K562 (cell line): ENCODE measurements around the gene LRRTM2. TPM values are rescaled to one million over a fixed set of nuclear protein-coding genes. Genes with fewer than 3 reads are reported as not detected.

Source experiments
- ATAC-seq: fragments of 200-7000 bp; cut with Tn5 transposase; 3 replicates; pipeline ENCODE4 v1.9.1; 2020; ENCODE audit warnings: moderate library complexity
- BruUV-seq: library from RNA; stranded (reverse); fragments of 400-500 nt; replicated peaks from 2 replicates; lab custom pipeline; 2021; lab: Mats Ljungman, UMichigan
- CTCF ChIA-PET: fragments of 300-600 bp; formaldehyde crosslinking; extraction: SDS; loops from one replicate; lab custom pipeline; 2021; ENCODE audit warnings: low intra/inter-chr PET ratio; lab: Yijun Ruan, JAX
- POLR2A ChIA-PET: fragments of 300-600, 350-650 bp; sonication (Branson Sonifier 250); formaldehyde crosslinking; extraction: SDS; loops from one replicate; lab custom pipeline; 2021; ENCODE audit warnings: antibody characterized with exemption, inconsistent platforms; lab: Yijun Ruan, JAX
- DNase-seq, 4 experiments: peaks; one replicate each; pipeline versions ENCODE4 v3.0.0 to v3.0.0-alpha.2; 2011 to 2018; ENCODE audit warnings: low spot score in 3 of 4, mixed read lengths in 3 of 4; ENCODE audit errors: extremely low read depth in 1 of 4
- FAIRE-seq: peaks from 2 replicates; lab custom pipeline; 2011; peaks lifted over from hg19 to GRCh38; lab: Jason Lieb, UNC
- H2AFZ ChIP-seq: 2 replicates; pipeline ENCODE4 v1.6.0; 2011; ENCODE audit warnings: low read depth, low read length, control low read depth, inconsistent platforms
- H3K27ac ChIP-seq: fragments of 200-600 bp; 3 replicates; pipeline ENCODE4 v1.8.0; 2011; ENCODE audit warnings: low read depth, mild to moderate bottlenecking, control low read depth, inconsistent platforms, low read length, moderate library complexity, mixed read lengths; ENCODE audit errors: extremely low read depth
- H3K27me3 ChIP-seq, 2 experiments: fragments of 300-600 bp in 1 of 2; 2 replicates in 1 of 2; 3 replicates in 1 of 2; pipeline versions ENCODE4 v1.6.0 to v1.8.0; 2011; ENCODE audit warnings: inconsistent platforms in 2 of 2, low read length in 2 of 2, mild to moderate bottlenecking in 1 of 2, mixed read lengths in 1 of 2, moderate library complexity in 1 of 2; ENCODE audit not compliant: control insufficient read depth in 2 of 2, insufficient read depth in 2 of 2
- H3K36me3 ChIP-seq: fragments of 300-600 bp; 3 replicates; pipeline ENCODE4 v1.8.0; 2011; ENCODE audit warnings: mild to moderate bottlenecking, low read length, inconsistent platforms; ENCODE audit not compliant: control insufficient read depth, insufficient read depth
- H3K4me1 ChIP-seq, 2 experiments: fragments of 200-600 bp in 1 of 2; replicated peaks in 1 of 2; 2 replicates in 1 of 2; 3 replicates in 1 of 2; pipeline versions ENCODE4 v1.5.1 to v1.8.0; 2011; ENCODE audit warnings: inconsistent platforms in 2 of 2, low read length in 2 of 2, mild to moderate bottlenecking in 1 of 2, mixed read lengths in 1 of 2, moderate library complexity in 1 of 2; ENCODE audit not compliant: control insufficient read depth in 2 of 2, insufficient read depth in 2 of 2
- H3K4me2 ChIP-seq: 2 replicates; pipeline ENCODE4 v1.6.1; 2011; ENCODE audit warnings: low read length, control low read depth, inconsistent platforms, mixed read lengths; ENCODE audit not compliant: insufficient read depth
- H3K4me3 ChIP-seq: fragments of 200-600 bp; sonication (generic), shearing (Covaris generic); 2 replicates; pipeline ENCODE4 v1.5.1; 2016; ENCODE audit warnings: control low read depth, inconsistent platforms
- H3K79me2 ChIP-seq: fragments of 200-600 bp; 3 replicates; pipeline ENCODE4 v1.8.0; 2011; ENCODE audit warnings: low read length, inconsistent platforms; ENCODE audit not compliant: control insufficient read depth, insufficient read depth
- H3K9ac ChIP-seq, 2 experiments: 2 replicates each; pipeline versions ENCODE4 v1.6.0 to v1.6.1; 2011; ENCODE audit warnings: low read depth in 2 of 2, low read length in 2 of 2, control low read depth in 1 of 2, inconsistent platforms in 1 of 2, mild to moderate bottlenecking in 1 of 2, mixed read lengths in 1 of 2; ENCODE audit not compliant: insufficient read depth in 1 of 2
- H3K9me1 ChIP-seq: one replicate; pipeline ENCODE4 v1.6.0; 2011; ENCODE audit warnings: inconsistent platforms, mild to moderate bottlenecking, low read length, moderate library complexity; ENCODE audit not compliant: control insufficient read depth, insufficient read depth
- H3K9me3 ChIP-seq: replicated peaks from 2 replicates; pipeline ENCODE4 v1.5.1; 2011; ENCODE audit warnings: low read depth, low read length, inconsistent platforms; ENCODE audit not compliant: control insufficient read depth, insufficient read depth
- H4K20me1 ChIP-seq: replicated peaks from 2 replicates; pipeline ENCODE4 v1.6.1; 2011; ENCODE audit warnings: low read length, inconsistent platforms, mixed read lengths; ENCODE audit not compliant: control insufficient read depth, insufficient read depth
- ARID2 ChIP-seq: fragments of 450-650 bp; IDR thresholded peaks from 2 replicates; pipeline ENCODE4 v1.6.1; 2017; ENCODE audit warnings: antibody characterized with exemption, mild to moderate bottlenecking
- EWSR1 ChIP-seq: fragments of 450-650 bp; IDR thresholded peaks from 2 replicates; pipeline ENCODE4 v1.6.1; 2018; ENCODE audit warnings: borderline replicate concordance, mild to moderate bottlenecking, low read depth, moderate library complexity; ENCODE audit not compliant: partially characterized antibody
- HIVEP1 ChIP-seq: fragments of 250-450 bp; sonication (Bioruptor Pico); IDR thresholded peaks from 2 replicates; pipeline ENCODE4 v1.4.0; 2020; ENCODE audit warnings: mild to moderate bottlenecking
- NUFIP1 ChIP-seq: fragments of 450-650 bp; IDR thresholded peaks from 2 replicates; pipeline ENCODE4 v1.6.1; 2018; ENCODE audit not compliant: partially characterized antibody
- PTBP1 ChIP-seq: fragments of 200-400 bp; formaldehyde crosslinking; IDR thresholded peaks from 2 replicates; pipeline ENCODE4 v1.6.1; 2017; ENCODE audit warnings: low read depth, low read length
- RNF2 ChIP-seq: sonication (generic); IDR thresholded peaks from 2 replicates; pipeline ENCODE4 v1.6.1; 2016
- SP1 ChIP-seq: sonication (generic); formaldehyde crosslinking; IDR thresholded peaks from 2 replicates; pipeline ENCODE4 v1.8.1; 2022; ENCODE audit warnings: mild to moderate bottlenecking, missing genetic modification reagents
- ZNF133 ChIP-seq: fragments of 250-450 bp; sonication (Bioruptor Pico); IDR thresholded peaks from 2 replicates; pipeline ENCODE4 v1.4.0; 2020; ENCODE audit warnings: mild to moderate bottlenecking
- ZNF311 ChIP-seq: fragments of 250-450 bp; sonication (Bioruptor Pico); IDR thresholded peaks from 2 replicates; pipeline ENCODE4 v1.4.0; 2020; ENCODE audit warnings: mild to moderate bottlenecking, moderate library complexity
- ZNF695 ChIP-seq: fragments of 450-650 bp; formaldehyde crosslinking; IDR thresholded peaks from 2 replicates; pipeline ENCODE4 v1.4.0; 2020; ENCODE audit warnings: mild to moderate bottlenecking, moderate library complexity
- ZNF77 ChIP-seq: fragments of 250-450 bp; sonication (Bioruptor Pico); IDR thresholded peaks from 2 replicates; pipeline ENCODE4 v1.5.0; 2020
- WGBS: fragments of 100-300 bp; shearing (Covaris generic); methylation state at CpG from one replicate; pipeline ENCODE4 v1.1.6; 2016; ENCODE audit warnings: low coverage, mixed read lengths; ENCODE audit not compliant: insufficient coverage; ENCODE audit errors: missing lambda C conversion rate; 5-methylcytosine and 5-hydroxymethylcytosine counted together
- in situ Hi-C: fragments of 300-500 bp; cut with MboI; formaldehyde crosslinking; loops from 4 replicates; pipeline ENCODE4 v1.15.0; 2018; ENCODE audit warnings: inconsistent platforms, mixed read lengths
- intact Hi-C: fragments of 100-400 bp; cut with micrococcal nuclease; formaldehyde crosslinking; loops from 2 replicates; pipeline ENCODE4 v1.14.2; 2022
- polyA plus RNA-seq, 8 experiments: library from polyadenylated mRNA; depleted of rRNA in 4 of 8; stranded (reverse) in 5 of 8; unstranded in 3 of 8; fragments of >200 nt; fragmentation: Nextera tagmentation in 2 of 8; fragmentation: Illumina TruSeq in 1 of 8; extraction: Ambion mirVana in 2 of 8; extraction: Trizol in 1 of 8; gene quantifications; 2 replicates each; pipeline versions ENCODE4 v1.2.1 to v1.2.3, GENCODE V29; 2011 to 2014; ENCODE audit warnings: inconsistent platforms in 1 of 8, missing spikeins in 1 of 8
- total RNA-seq, 7 experiments: library from RNA; depleted of rRNA in 6 of 7; stranded (reverse); fragments of >200 nt in 6 of 7; fragmentation: Illumina TruSeq in 2 of 7; extraction: Trizol in 2 of 7; gene quantifications; 2 replicates each; pipeline versions ENCODE4 v1.2.1 to v1.2.3, GENCODE V29; 2011 to 2021; ENCODE audit warnings: low replicate concordance in 1 of 7
- TF ChIP-seq, protein P1 (sequence below): sonication (generic); formaldehyde crosslinking; IDR thresholded peaks from 2 replicates; pipeline ENCODE4 v1.8.1; 2023; ENCODE audit warnings: mild to moderate bottlenecking, missing genetic modification reagents, moderate library complexity
- TF ChIP-seq, protein P2 (sequence below): fragments of 450-650 bp; IDR thresholded peaks from 2 replicates; pipeline ENCODE4 v1.6.1; 2014; ENCODE audit warnings: low read depth, mild to moderate bottlenecking, moderate library complexity, borderline replicate concordance

LRRTM2 gene
- total and polyA plus RNA-seq, 9 of the 15 experiments (the other 6 are each of a cell fraction or from before 2014, with no cell fraction given): under 0.01 to 0.07 (median 0.03) TPM; not detected in 4

DNA sequence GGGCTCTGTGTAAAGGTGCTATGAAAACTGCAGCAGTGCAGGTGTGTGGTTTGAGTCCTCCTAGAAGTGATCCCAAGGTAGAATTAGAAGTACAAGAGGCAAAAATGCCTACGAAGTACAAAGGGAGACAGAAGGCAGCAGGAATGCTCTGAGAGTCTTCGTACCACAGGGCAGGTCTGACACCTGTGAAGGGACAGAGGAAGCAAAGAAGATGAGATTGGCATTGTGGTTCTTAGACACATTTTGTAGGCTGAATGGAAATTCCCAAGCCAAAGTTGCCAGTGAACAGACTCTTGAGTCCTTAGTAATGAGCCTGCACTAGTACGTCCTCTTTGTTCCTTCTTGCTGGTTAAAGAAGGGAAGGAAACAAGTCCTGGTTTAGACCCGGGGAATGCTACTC is 1.7 kb upstream of the LRRTM2 start:
- Histone ChIP-seq H4K20me1 (0 out of 2 replicates have a peak, but pooled peaks cover 6% of the 10 kb centered on the region), H3K79me2 (peaks cover 2% of the 10 kb centered on the region; the same call in 1 of the 3 replicates), H3K36me3 (no peaks in the 10 kb centered on the region; the same call in 2 of the 3 replicates), H3K9ac (no peak overlapping the region), H3K9me3 (no peaks in the 10 kb centered on the region), H3K27me3 (no peaks in the 10 kb centered on the region), H3K4me3 (no peak overlapping the region), H3K4me1 (no peaks in the 10 kb centered on the region; a peak in 1 of 5 replicates), H3K27ac (no peak overlapping the region), H2AFZ (no peak overlapping the region), H3K9me1 (no peaks in the 10 kb centered on the region), H3K4me2 (no peak overlapping the region)
- WGBS: 53% methylated on average over 4 of the region's 4 CpGs
- intact Hi-C loops (no loop called here), in situ Hi-C loops (no loop called here)
- no peak for ATAC-seq
- no peak for TF ChIP-seq NUFIP1
- no peak for TF ChIP-seq EWSR1
- TF ChIP-seq ZNF311 (CRISPR knock-in tag): no peak
- TF ChIP-seq RNF2: no peak
- no peak for TF ChIP-seq PTBP1
- TF ChIP-seq ZNF695 (CRISPR knock-in tag): no peak
- TF ChIP-seq ZNF77: no peak
- no peak for TF ChIP-seq HIVEP1 (CRISPR knock-in tag)
- TF ChIP-seq, protein P1, sequence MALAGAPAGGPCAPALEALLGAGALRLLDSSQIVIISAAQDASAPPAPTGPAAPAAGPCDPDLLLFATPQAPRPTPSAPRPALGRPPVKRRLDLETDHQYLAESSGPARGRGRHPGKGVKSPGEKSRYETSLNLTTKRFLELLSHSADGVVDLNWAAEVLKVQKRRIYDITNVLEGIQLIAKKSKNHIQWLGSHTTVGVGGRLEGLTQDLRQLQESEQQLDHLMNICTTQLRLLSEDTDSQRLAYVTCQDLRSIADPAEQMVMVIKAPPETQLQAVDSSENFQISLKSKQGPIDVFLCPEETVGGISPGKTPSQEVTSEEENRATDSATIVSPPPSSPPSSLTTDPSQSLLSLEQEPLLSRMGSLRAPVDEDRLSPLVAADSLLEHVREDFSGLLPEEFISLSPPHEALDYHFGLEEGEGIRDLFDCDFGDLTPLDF (CRISPR knock-in tag): no peak
- TF ChIP-seq SP1 (CRISPR knock-in tag): no peak
- TF ChIP-seq ZNF133 (CRISPR knock-in tag): no peak
- TF ChIP-seq, protein P2, sequence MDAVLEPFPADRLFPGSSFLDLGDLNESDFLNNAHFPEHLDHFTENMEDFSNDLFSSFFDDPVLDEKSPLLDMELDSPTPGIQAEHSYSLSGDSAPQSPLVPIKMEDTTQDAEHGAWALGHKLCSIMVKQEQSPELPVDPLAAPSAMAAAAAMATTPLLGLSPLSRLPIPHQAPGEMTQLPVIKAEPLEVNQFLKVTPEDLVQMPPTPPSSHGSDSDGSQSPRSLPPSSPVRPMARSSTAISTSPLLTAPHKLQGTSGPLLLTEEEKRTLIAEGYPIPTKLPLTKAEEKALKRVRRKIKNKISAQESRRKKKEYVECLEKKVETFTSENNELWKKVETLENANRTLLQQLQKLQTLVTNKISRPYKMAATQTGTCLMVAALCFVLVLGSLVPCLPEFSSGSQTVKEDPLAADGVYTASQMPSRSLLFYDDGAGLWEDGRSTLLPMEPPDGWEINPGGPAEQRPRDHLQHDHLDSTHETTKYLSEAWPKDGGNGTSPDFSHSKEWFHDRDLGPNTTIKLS: no peak
- no peak for TF ChIP-seq ARID2
- ChIA-PET POLR2A (no interaction called here), CTCF (no interaction called here)
- DNase-seq: no peak
- no TSS peak for BruUV-seq
- no peak for FAIRE-seq
